ENCODE data around the gene NUDT3. TPM values are rescaled to one million over a fixed set of nuclear protein-coding genes. Genes with fewer than 3 reads are reported as not detected.

The NUDT3 gene
- total RNA-seq, 1 experiment from 2014 or later, result 48.4 TPM

DNA sequence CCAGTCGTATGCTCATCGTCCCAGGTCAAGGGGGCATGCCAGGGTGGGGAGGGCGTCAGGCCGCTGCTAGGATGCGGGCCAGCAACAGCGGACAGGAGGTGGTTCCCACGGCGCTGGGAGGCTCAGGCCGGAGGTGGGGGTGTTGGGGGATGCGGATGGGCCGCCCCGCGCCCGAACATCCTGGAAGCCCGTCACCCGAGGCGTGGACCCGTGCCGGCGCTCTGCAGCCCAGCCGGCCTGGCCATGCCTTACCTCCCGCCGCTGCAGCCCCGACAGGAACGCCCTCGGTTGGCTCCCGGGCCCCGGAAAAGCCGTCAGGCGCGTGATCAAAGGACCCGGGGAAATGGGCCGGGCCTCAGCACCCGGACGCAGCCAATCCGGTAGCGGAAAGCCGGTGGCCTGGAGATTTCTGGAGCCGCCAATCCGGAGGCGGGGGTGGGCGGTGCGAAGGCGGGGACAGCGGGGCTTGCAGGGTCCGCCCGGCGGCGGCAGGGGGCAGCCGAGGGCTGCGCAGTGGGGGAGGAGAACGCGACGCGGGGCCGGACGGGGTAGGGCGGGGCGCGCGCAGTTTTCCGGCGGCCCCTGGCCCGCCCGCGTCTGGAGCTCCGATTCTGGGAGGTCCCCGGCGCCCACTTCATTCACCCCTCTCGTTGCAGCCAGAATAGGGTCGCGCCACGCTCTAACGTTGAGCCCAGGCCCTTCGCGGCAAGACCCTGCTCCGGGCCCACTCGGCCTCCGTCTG is 143.6 kb downstream of the NUDT3 start, which contains the start of gene SMIM29:
Gene SMIM29, minus strand, starts transcription at position 280 of the 742 bp plus-strand sequence. CDS start 1,215 bp downstream, outside the sequence.
- Mint-ChIP-seq H3K36me3 (ENCODE audit: insufficient read depth, unreplicated experiment) (peaks cover 58% of the 10 kb centered on the region), H3K9me3 (ENCODE audit: low read depth, unreplicated experiment) (no peaks in the 10 kb centered on the region), H3K27me3 (ENCODE audit: unreplicated experiment) (no peaks in the 10 kb centered on the region), H3K27ac (ENCODE audit: unreplicated experiment) (peak within 1 kb of the TSS; percentile 97), H3K4me3 (ENCODE audit: low read depth, unreplicated experiment) (peak within 1 kb of the TSS; percentile 81), H3K4me1 (ENCODE audit: low read depth, unreplicated experiment) (peaks cover 56% of the 10 kb centered on the region)
- CTCF ChIA-PET, result interaction anchor here (0.7 to 5.4 kb wide), 13 partner anchors 12 to 407 kb away, joined by 3 to 107 read pairs (median 4); partner anchors contain the start of genes HMGA1 and NUDT3
- TF ChIP-seq, protein P1, sequence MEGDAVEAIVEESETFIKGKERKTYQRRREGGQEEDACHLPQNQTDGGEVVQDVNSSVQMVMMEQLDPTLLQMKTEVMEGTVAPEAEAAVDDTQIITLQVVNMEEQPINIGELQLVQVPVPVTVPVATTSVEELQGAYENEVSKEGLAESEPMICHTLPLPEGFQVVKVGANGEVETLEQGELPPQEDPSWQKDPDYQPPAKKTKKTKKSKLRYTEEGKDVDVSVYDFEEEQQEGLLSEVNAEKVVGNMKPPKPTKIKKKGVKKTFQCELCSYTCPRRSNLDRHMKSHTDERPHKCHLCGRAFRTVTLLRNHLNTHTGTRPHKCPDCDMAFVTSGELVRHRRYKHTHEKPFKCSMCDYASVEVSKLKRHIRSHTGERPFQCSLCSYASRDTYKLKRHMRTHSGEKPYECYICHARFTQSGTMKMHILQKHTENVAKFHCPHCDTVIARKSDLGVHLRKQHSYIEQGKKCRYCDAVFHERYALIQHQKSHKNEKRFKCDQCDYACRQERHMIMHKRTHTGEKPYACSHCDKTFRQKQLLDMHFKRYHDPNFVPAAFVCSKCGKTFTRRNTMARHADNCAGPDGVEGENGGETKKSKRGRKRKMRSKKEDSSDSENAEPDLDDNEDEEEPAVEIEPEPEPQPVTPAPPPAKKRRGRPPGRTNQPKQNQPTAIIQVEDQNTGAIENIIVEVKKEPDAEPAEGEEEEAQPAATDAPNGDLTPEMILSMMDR (IDR thresholded peaks at IDR 0.05; ENCODE audit: unreplicated experiment), result peak; percentile 99
- peak; percentile 100 for DNase-seq
- intact Hi-C loops (cut with micrococcal nuclease; ENCODE audit: unreplicated experiment), result loop anchor here (1.0 kb wide), 2 partner anchors 143 to 166 kb away; partner anchors contain the start of gene NUDT3
- no TSS peak for BruUV-seq (replicated peaks)

DNA sequence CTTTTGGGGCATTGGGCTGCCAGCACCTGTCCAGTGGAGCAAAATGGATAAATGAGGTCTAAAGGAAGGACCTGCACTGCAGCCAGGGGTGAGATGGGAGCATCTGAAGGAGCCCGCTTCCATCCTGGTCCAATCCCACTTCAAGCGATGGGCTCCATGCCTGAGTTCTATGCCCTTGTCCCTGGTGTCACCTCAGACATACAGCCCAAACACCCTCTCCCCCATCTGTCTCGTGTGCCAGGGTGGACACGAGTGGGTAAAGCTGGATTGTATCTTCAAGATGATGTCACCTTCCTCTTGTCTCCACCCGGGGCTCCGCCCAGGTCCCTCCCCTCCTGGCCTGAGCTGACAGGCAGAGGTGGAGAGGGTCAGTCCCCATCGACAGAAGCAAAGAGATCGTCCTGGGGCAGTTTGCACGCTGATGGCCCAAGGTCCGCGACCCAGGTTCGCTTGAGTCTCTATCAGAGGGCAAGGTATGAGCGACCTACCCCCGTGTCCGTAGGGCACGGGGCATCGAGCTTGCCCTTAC is 144.2 kb downstream of the NUDT3 start:
- peak overlapping the region; percentile 81 for H3K4me3 Mint-ChIP-seq (ENCODE audit: low read depth, unreplicated experiment)
- no peaks in the 10 kb centered on the region for H3K9me3 Mint-ChIP-seq (ENCODE audit: low read depth, unreplicated experiment)
- peak overlapping the region; percentile 97 for H3K27ac Mint-ChIP-seq (ENCODE audit: unreplicated experiment)
- H3K27me3 Mint-ChIP-seq (ENCODE audit: unreplicated experiment), result no peaks in the 10 kb centered on the region
- CTCF ChIA-PET, result interaction anchor here (0.6 to 5.4 kb wide), 4 partner anchors 38 to 167 kb away, joined by 3 to 107 read pairs (median 21); partner anchors contain the start of gene NUDT3
- TSS peak; percentile 84 for BruUV-seq (replicated peaks)
- peaks cover 62% of the 10 kb centered on the region for H3K4me1 Mint-ChIP-seq (ENCODE audit: low read depth, unreplicated experiment)
- DNase-seq, result peak; percentile 69
- H3K36me3 Mint-ChIP-seq (ENCODE audit: insufficient read depth, unreplicated experiment), result peaks cover 65% of the 10 kb centered on the region
- intact Hi-C loops (cut with micrococcal nuclease; ENCODE audit: unreplicated experiment), result loop anchor here (1.0 kb wide), 1 partner anchor 144 kb away; the partner anchor contains the start of gene NUDT3
- TF ChIP-seq, protein P1 (IDR thresholded peaks at IDR 0.05; ENCODE audit: unreplicated experiment), result no peak

DNA sequence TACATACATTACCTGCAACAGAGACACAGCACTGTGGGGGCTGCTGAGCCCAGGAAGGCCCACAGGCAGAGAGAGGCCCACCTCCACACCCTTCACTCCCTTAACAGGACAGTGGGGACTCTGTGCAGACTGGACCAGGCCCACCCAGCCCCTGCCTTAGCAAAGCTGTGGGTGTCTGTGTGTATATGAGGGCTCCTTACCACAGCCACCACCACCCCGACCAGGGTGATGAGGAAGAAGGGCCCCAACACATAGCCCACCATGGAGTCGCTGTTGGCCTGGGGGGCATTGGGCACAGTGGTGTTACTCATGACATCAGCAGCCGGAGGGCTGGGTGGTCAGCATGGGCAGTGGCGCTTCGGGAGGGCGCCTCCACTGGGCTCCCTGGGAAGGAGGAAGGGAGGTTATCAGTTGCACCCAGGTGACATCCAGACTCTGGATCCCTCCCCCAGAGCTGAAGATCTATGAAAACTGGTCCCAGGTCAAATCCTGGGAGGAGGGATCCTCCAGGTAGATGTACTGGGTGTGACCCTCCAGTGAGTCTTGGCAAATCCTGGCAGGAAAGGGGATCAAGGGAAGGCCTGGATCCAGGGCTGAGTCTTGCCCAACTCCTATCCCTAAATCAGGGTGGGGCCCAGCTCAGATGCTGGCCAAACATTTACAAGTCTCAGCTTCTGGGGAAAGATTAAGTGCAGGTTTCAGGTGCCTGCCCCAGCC is 144.8 kb downstream of the NUDT3 start:
- Mint-ChIP-seq H3K27me3 (ENCODE audit: unreplicated experiment) (no peaks in the 10 kb centered on the region), H3K27ac (ENCODE audit: unreplicated experiment) (peak overlapping the region; percentile 97)
- CTCF ChIA-PET, result interaction anchor here (0.6 to 5.4 kb wide), 5 partner anchors 37 to 168 kb away, joined by 3 to 107 read pairs (median 12); partner anchors contain the start of gene NUDT3

More for the DNA sequence above, 144.8 kb downstream of the NUDT3 start:
- intact Hi-C loops (cut with micrococcal nuclease; ENCODE audit: unreplicated experiment), result loop anchor here (1.0 kb wide), 1 partner anchor 145 kb away; the partner anchor contains the start of gene NUDT3
- H3K4me3 Mint-ChIP-seq (ENCODE audit: low read depth, unreplicated experiment), result peak overlapping the region; percentile 81
- peaks cover 66% of the 10 kb centered on the region for H3K4me1 Mint-ChIP-seq (ENCODE audit: low read depth, unreplicated experiment)
- no TSS peak for BruUV-seq (replicated peaks)
- no peak for DNase-seq
- TF ChIP-seq, protein P1 (IDR thresholded peaks at IDR 0.05; ENCODE audit: unreplicated experiment), result no peak
- H3K36me3 Mint-ChIP-seq (ENCODE audit: insufficient read depth, unreplicated experiment), result peaks cover 71% of the 10 kb centered on the region
- H3K9me3 Mint-ChIP-seq (ENCODE audit: low read depth, unreplicated experiment), result no peaks in the 10 kb centered on the region
